ENCODE data around the gene ABHD17A. TPM values are rescaled to one million over a fixed set of nuclear protein-coding genes. Genes with fewer than 3 reads are reported as not detected.
"Not testable (repeated sequence)": the region's sequence is repeated elsewhere in the genome, so short reads cannot be mapped to it uniquely, and the experiment has no call there.

Gene ABHD17A
- total RNA-seq (10 to 100 TPM; 68.8 to 84.9 TPM), polyA plus RNA-seq (100 to 1,000 TPM in 1 of 2 donors, 10 to 100 TPM in 1; 97.0 to 110 TPM)
- long read RNA-seq, donor 1, transcript ABHD17A-202 (5 exons, 1,757 nt) = major isoform, 36 of 52 reads
- long read RNA-seq, donor 1, partial matches to known transcripts = 16 of 52 reads
- long read RNA-seq, donor 1, other reads (novel, unspliced or antisense) = 0 of 52 reads
- long read RNA-seq, donor 2, transcript ABHD17A-202 (5 exons, 1,757 nt) = major isoform, 15 of 21 reads
- long read RNA-seq, donor 2, partial matches to known transcripts = 6 of 21 reads
- long read RNA-seq, donor 2, other reads (novel, unspliced or antisense) = 0 of 21 reads
- long read RNA-seq, donor 3, transcript ABHD17A-202 (5 exons, 1,757 nt) = major isoform, 24 of 24 reads
- long read RNA-seq, donor 3, partial matches to known transcripts = 0 of 24 reads
- long read RNA-seq, donor 3, other reads (novel, unspliced or antisense) = 0 of 24 reads
- long read RNA-seq, donor 4, transcript ABHD17A-202 (5 exons, 1,757 nt) = major isoform, 23 of 35 reads
- long read RNA-seq, donor 4, partial matches to known transcripts = 12 of 35 reads
- long read RNA-seq, donor 4, other reads (novel, unspliced or antisense) = 0 of 35 reads
- long read RNA-seq, donor 5, full-length matches to known transcripts = 46 of 68 reads
- long read RNA-seq, donor 5, partial matches to known transcripts = 22 of 68 reads
- long read RNA-seq, donor 5, other reads (novel, unspliced or antisense) = 0 of 68 reads

DNA sequence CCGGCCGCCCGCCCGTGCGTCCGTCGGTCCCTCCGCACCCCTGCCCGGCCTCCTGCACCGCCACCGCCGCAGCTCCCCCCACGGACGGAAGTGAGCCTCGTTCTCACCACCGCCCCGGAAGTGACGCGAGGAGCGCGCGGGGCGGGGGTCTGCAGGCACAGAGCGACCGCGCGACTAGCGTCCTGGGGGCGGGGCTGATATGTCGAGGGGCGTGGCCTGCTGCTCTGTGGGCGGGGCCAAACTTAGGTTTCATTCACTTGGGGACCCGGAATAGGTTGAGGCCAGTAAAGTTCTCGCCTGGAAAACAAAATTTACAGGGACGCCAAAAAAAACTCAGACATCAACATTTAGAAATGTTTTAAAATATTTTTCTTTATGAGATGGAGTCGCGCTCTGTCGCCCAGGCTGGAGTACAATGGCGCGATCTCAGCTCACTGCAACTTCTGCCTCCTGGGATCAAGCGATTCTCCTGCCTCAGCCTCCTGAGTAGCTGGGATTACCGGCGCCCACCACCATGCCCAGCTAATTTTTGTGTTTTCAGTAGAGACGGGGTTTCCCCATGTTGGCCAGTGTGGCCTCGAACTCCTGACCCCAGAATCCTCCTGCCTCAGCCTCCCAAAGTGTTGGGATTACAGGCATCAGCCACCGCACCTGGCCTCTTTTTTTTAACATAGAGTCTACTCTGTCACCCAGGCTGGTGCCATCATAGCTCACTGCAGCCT is at the start of gene ABHD17A:
Gene ABHD17A, minus strand, starts transcription at position 99 of the 722 bp plus-strand sequence. CDS start 3,930 bp downstream, outside the sequence.
- not testable (repeated sequence) for H3K27me3 ChIP-seq (ENCODE audit: control insufficient read depth in 3 of 3, insufficient read depth in 3 of 3, low read length in 2 of 3); H3K36me3 ChIP-seq (ENCODE audit: control insufficient read depth in 4 of 4, insufficient read depth in 4 of 4, low read length in 4 of 4); H3K9me3 ChIP-seq (ENCODE audit: control insufficient read depth in 4 of 4, insufficient read depth in 3 of 4, low read length in 3 of 4)
- ATAC-seq (ENCODE audit: insufficient read depth, low FRiP score) (peak; percentile 94), DNase-seq (peak; percentile 94 to 95 (median 95))
- Histone ChIP-seq H3K4me3 (peak within 1 kb of the TSS; percentile 96), H3K9ac (ENCODE audit: insufficient read depth in 1 of 2, low read length in 2 of 2) (peak within 1 kb of the TSS; percentile 25 to 53), H3K4me1 (ENCODE audit: control insufficient read depth in 5 of 5, insufficient read depth in 5 of 5, low read length in 5 of 5) (peaks cover 0 to 26% (median 9%) of the 10 kb centered on the region in 5 donors), H3K27ac (ENCODE audit: low read depth in 1 of 2, low read length in 1 of 2) (peak within 1 kb of the TSS; percentile 91 to 96)
- 22 to 24% methylated on average over 37 to 46 of the region's 46 CpGs for WGBS, 2 donors

DNA sequence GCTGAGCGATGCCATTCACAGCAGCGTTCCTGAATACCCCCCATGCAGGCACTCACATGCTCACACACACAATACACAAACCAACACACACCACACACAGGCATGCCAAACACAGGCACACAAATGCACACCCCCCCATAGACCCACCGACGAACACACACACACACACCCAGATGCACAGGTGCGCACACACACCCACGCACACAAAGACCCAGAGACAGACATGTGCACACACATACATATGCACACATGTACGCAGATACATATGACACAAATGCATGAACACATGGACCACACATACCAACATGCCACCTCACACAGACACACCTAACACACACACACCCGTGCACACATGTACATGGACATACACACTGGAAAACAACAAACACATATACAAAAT is 48.6 kb upstream of the ABHD17A start:
- ATAC-seq (ENCODE audit: insufficient read depth, low FRiP score) (no peak), DNase-seq (no peak)
- no peaks in the 10 kb centered on the region for H3K36me3 ChIP-seq (ENCODE audit: control insufficient read depth in 4 of 4, insufficient read depth in 4 of 4, low read length in 4 of 4)
- no peak overlapping the region for H3K4me3 ChIP-seq
- 95 to 96% methylated on average over 8 of the region's 8 CpGs for WGBS, 2 donors
- H3K4me1 ChIP-seq (ENCODE audit: control insufficient read depth in 5 of 5, insufficient read depth in 5 of 5, low read length in 5 of 5) = peaks cover 0 to 18% (median 0%) of the 10 kb centered on the region in 5 donors
- no peak overlapping the region for H3K27ac ChIP-seq (ENCODE audit: low read depth in 1 of 2, low read length in 1 of 2)
- peaks cover 0 to 4% (median 2%) of the 10 kb centered on the region in 4 donors for H3K9me3 ChIP-seq (ENCODE audit: control insufficient read depth in 4 of 4, insufficient read depth in 3 of 4, low read length in 3 of 4)
- H3K27me3 ChIP-seq (ENCODE audit: control insufficient read depth in 3 of 3, insufficient read depth in 3 of 3, low read length in 2 of 3) = peaks cover 0 to 2% (median 0%) of the 10 kb centered on the region in 3 donors
- TF ChIP-seq, protein P1, sequence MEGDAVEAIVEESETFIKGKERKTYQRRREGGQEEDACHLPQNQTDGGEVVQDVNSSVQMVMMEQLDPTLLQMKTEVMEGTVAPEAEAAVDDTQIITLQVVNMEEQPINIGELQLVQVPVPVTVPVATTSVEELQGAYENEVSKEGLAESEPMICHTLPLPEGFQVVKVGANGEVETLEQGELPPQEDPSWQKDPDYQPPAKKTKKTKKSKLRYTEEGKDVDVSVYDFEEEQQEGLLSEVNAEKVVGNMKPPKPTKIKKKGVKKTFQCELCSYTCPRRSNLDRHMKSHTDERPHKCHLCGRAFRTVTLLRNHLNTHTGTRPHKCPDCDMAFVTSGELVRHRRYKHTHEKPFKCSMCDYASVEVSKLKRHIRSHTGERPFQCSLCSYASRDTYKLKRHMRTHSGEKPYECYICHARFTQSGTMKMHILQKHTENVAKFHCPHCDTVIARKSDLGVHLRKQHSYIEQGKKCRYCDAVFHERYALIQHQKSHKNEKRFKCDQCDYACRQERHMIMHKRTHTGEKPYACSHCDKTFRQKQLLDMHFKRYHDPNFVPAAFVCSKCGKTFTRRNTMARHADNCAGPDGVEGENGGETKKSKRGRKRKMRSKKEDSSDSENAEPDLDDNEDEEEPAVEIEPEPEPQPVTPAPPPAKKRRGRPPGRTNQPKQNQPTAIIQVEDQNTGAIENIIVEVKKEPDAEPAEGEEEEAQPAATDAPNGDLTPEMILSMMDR (IDR thresholded peaks at IDR 0.05; ENCODE audit: control extremely low read depth, extremely low read depth) = no peak
- H3K9ac ChIP-seq (ENCODE audit: insufficient read depth in 1 of 2, low read length in 2 of 2) = no peak overlapping the region

DNA sequence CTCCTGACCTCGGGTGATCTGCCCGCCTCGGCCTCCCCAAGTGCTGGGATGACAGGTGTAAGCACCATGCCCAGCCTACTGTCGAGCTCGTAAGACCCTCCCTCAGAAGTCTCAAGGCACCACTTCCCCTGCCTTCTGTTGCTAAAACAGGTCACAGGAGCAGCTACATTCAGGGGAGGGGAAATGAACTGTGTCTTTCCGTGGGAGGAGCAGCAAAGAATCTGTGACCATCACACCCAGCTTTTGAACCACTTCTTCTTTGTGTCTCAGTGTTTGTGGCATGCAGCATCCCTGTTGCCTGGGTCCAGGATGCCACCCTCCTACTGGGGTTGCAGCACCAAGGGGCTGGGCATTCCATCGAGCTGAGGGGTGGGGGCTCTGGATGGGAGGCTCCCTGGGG is 47.9 kb upstream of the ABHD17A start:
- no peak for ATAC-seq (ENCODE audit: insufficient read depth, low FRiP score)
- no peak overlapping the region for H3K27ac ChIP-seq (ENCODE audit: low read depth in 1 of 2, low read length in 1 of 2)
- TF ChIP-seq, protein P1 (IDR thresholded peaks at IDR 0.05; ENCODE audit: control extremely low read depth, extremely low read depth) = no peak
- no peak for DNase-seq
- H3K4me3 ChIP-seq = no peak overlapping the region
- H3K27me3 ChIP-seq (ENCODE audit: control insufficient read depth in 3 of 3, insufficient read depth in 3 of 3, low read length in 2 of 3) = peaks cover 0 to 2% (median 0%) of the 10 kb centered on the region in 3 donors
- peaks cover 0 to 4% (median 2%) of the 10 kb centered on the region in 4 donors for H3K9me3 ChIP-seq (ENCODE audit: control insufficient read depth in 4 of 4, insufficient read depth in 3 of 4, low read length in 3 of 4)
- 68 to 75% methylated on average over 7 of the region's 7 CpGs for WGBS, 2 donors
- no peak overlapping the region for H3K9ac ChIP-seq (ENCODE audit: insufficient read depth in 1 of 2, low read length in 2 of 2)
- H3K4me1 ChIP-seq (ENCODE audit: control insufficient read depth in 5 of 5, insufficient read depth in 5 of 5, low read length in 5 of 5) = peaks cover 0 to 18% (median 0%) of the 10 kb centered on the region in 5 donors
- no peaks in the 10 kb centered on the region for H3K36me3 ChIP-seq (ENCODE audit: control insufficient read depth in 4 of 4, insufficient read depth in 4 of 4, low read length in 4 of 4)

All from lung (tissue), 16 donors.